Neural cell (in vitro differentiated cells): Measurements from ENCODE around the gene TRIM15. TPM values are rescaled to one million over a fixed set of nuclear protein-coding genes. Genes with fewer than 3 reads are reported as not detected.

Experiments
- H2AFZ ChIP-seq: fragments of 200-600, 300-800 bp; sonication (generic), shearing (Covaris generic); 2 replicates; pipeline ENCODE4 v1.6.0; 2014; ENCODE audit warnings: low read depth, mild to moderate bottlenecking, antibody characterized with exemption, low read length, moderate library complexity
- H3F3A ChIP-seq: fragments of 200-600 bp; shearing (Covaris generic); 2 replicates; pipeline ENCODE4 v1.6.1; 2016; ENCODE audit warnings: mild to moderate bottlenecking, moderate library complexity, mixed read lengths, antibody characterized with exemption, low read length; ENCODE audit not compliant: insufficient read depth, poor library complexity, severe bottlenecking
- H3K27ac ChIP-seq: fragments of 200-600, 300-800 bp; sonication (generic), shearing (Covaris generic); 2 replicates; pipeline ENCODE4 v1.5.1; 2014; ENCODE audit warnings: mild to moderate bottlenecking, low read length, moderate library complexity
- H3K27me3 ChIP-seq: fragments of 300-800, 200-600 bp; sonication (generic), shearing (Covaris generic); 2 replicates; pipeline ENCODE4 v1.6.0; 2014; ENCODE audit warnings: mild to moderate bottlenecking, low read depth, low read length, moderate library complexity; ENCODE audit not compliant: insufficient read depth
- H3K36me3 ChIP-seq: fragments of 300-800, 200-600 bp; sonication (generic), shearing (Covaris generic); 2 replicates; pipeline ENCODE4 v1.5.1; 2014; ENCODE audit warnings: mild to moderate bottlenecking, antibody characterized with exemption, low read length, moderate library complexity; ENCODE audit not compliant: insufficient read depth
- H3K4me2 ChIP-seq: fragments of 300-800, 200-600 bp; sonication (generic), shearing (Covaris generic); 2 replicates; pipeline ENCODE4 v1.6.0; 2014; ENCODE audit warnings: mild to moderate bottlenecking, low read length
- H3K4me3 ChIP-seq: fragments of 300-800, 200-600 bp; sonication (generic), shearing (Covaris generic); 2 replicates; pipeline ENCODE4 v1.5.1; 2014; ENCODE audit warnings: mild to moderate bottlenecking, low read length, moderate library complexity
- H3K79me2 ChIP-seq: fragments of 200-600 bp; shearing (Covaris generic); replicated peaks from 2 replicates; pipeline ENCODE4 v1.6.0; 2014; ENCODE audit warnings: mild to moderate bottlenecking, low read length, moderate library complexity; ENCODE audit not compliant: insufficient read depth
- H3K9ac ChIP-seq: fragments of 300-800, 200-600 bp; sonication (generic), shearing (Covaris generic); 2 replicates; pipeline ENCODE4 v1.6.1; 2016; ENCODE audit warnings: mild to moderate bottlenecking, low read length, mixed read lengths
- H3K9me2 ChIP-seq: fragments of 200-600 bp; shearing (Covaris generic); 2 replicates; pipeline ENCODE4 v1.6.1; 2016; ENCODE audit warnings: mild to moderate bottlenecking, low read length, mixed read lengths; ENCODE audit not compliant: insufficient read depth
- H3K9me3 ChIP-seq: fragments of 200-600, 300-800 bp; sonication (generic), shearing (Covaris generic); 2 replicates; pipeline ENCODE4 v1.6.1; 2016; ENCODE audit warnings: mild to moderate bottlenecking, mixed run types, low read length, moderate library complexity, mixed read lengths
- H4K20me1 ChIP-seq: fragments of 200-600 bp; shearing (Covaris generic); 2 replicates; pipeline ENCODE4 v1.6.1; 2016; ENCODE audit warnings: mild to moderate bottlenecking, mixed run types; ENCODE audit not compliant: insufficient read depth
- CTCF ChIP-seq: fragments of 450-650 bp; IDR thresholded peaks from 2 replicates; pipeline ENCODE4 v1.5.1; 2014; ENCODE audit warnings: antibody characterized with exemption, mild to moderate bottlenecking, moderate library complexity; ENCODE audit not compliant: poor library complexity, severe bottlenecking
- EP300 ChIP-seq: fragments of 450-650 bp; conservative IDR thresholded peaks from 2 replicates; pipeline ENCODE4 v1.6.1; 2014; ENCODE audit warnings: antibody characterized with exemption, mild to moderate bottlenecking, moderate library complexity; ENCODE audit not compliant: poor library complexity, severe bottlenecking
- EZH2 ChIP-seq: fragments of 200-600, 300-800 bp; shearing (Covaris generic), sonication (generic); IDR thresholded peaks from 2 replicates; pipeline ENCODE4 v1.6.1; 2014; ENCODE audit warnings: antibody characterized with exemption, low read length, borderline replicate concordance, mild to moderate bottlenecking; ENCODE audit not compliant: insufficient read depth, poor library complexity, severe bottlenecking
- MXI1 ChIP-seq: fragments of 450-650 bp; conservative IDR thresholded peaks from 2 replicates; pipeline ENCODE4 v1.6.1; 2014; ENCODE audit warnings: antibody characterized with exemption, mild to moderate bottlenecking; ENCODE audit not compliant: poor library complexity, severe bottlenecking
- POLR2AphosphoS5 ChIP-seq: IDR thresholded peaks from 2 replicates; pipeline ENCODE4 v1.6.1; 2012
- RAD21 ChIP-seq: fragments of 450-650 bp; conservative IDR thresholded peaks from 2 replicates; pipeline ENCODE4 v1.6.1; 2014; ENCODE audit warnings: antibody characterized with exemption, mild to moderate bottlenecking, moderate library complexity
- REST ChIP-seq: IDR thresholded peaks from 2 replicates; pipeline ENCODE4 v1.6.1; 2012; ENCODE audit warnings: borderline replicate concordance
- SMC3 ChIP-seq: fragments of 450-650 bp; conservative IDR thresholded peaks from 2 replicates; pipeline ENCODE4 v1.6.1; 2014; ENCODE audit warnings: antibody characterized with exemption, mild to moderate bottlenecking, moderate library complexity; ENCODE audit not compliant: poor library complexity
- TAF1 ChIP-seq: IDR thresholded peaks from 2 replicates; pipeline ENCODE4 v1.6.1; 2012; ENCODE audit warnings: low read depth
- polyA plus RNA-seq: library from polyadenylated mRNA; depleted of rRNA; stranded (reverse); fragments of >200 nt; gene quantifications from 2 replicates; pipeline ENCODE4 v1.2.3, GENCODE V29; 2014

Gene TRIM15
- polyA plus RNA-seq, 1 donor from 2014 or later, result not detected

- H3K27ac ChIP-seq, result no peak overlapping the region
- no peak overlapping the region for H3K4me3 ChIP-seq
- no peak for TF ChIP-seq CTCF
- TF ChIP-seq REST, result no peak
- H3K9me3 ChIP-seq, result no peaks in the 10 kb centered on the region
- no peaks in the 10 kb centered on the region for H4K20me1 ChIP-seq
- H3K4me2 ChIP-seq, result no peak overlapping the region
- H3K79me2 ChIP-seq, result no peaks in the 10 kb centered on the region
- H3K9ac ChIP-seq, result no peak overlapping the region
- no peaks in the 10 kb centered on the region for H3F3A ChIP-seq
- no peaks in the 10 kb centered on the region for H3K27me3 ChIP-seq
- no peaks in the 10 kb centered on the region for H3K36me3 ChIP-seq
- H3K9me2 ChIP-seq, result no peaks in the 10 kb centered on the region
- H2AFZ ChIP-seq, result no peak overlapping the region
These were observed 5.3 kb upstream of the TRIM15 start for GRCh38 chr6:30157999-30158398.

- no peaks in the 10 kb centered on the region for H3K36me3 ChIP-seq
- H3K79me2 ChIP-seq, result no peaks in the 10 kb centered on the region
- H3K9me2 ChIP-seq, result no peaks in the 10 kb centered on the region
- no peak overlapping the region for H3K4me3 ChIP-seq
- no peak overlapping the region for H3K27ac ChIP-seq
- H3K4me2 ChIP-seq, result no peak overlapping the region
- no peak for TF ChIP-seq MXI1
- TF ChIP-seq TAF1, result no peak
- no peaks in the 10 kb centered on the region for H3K9me3 ChIP-seq
- no peaks in the 10 kb centered on the region for H3K27me3 ChIP-seq
- H3K9ac ChIP-seq, result no peak overlapping the region
- H2AFZ ChIP-seq, result no peak overlapping the region
- no peaks in the 10 kb centered on the region for H4K20me1 ChIP-seq
- no peaks in the 10 kb centered on the region for H3F3A ChIP-seq
These were observed 4.8 kb upstream of the TRIM15 start for GRCh38 chr6:30158475-30159040.

GRCh38 chr6:30160008-30160784, 3.1 kb upstream of the TRIM15 start:
- H3K4me3 ChIP-seq, result no peak overlapping the region
- TF ChIP-seq EP300 (no peak), SMC3 (no peak), TAF1 (no peak), MXI1 (no peak), POLR2AphosphoS5 (no peak), EZH2 (no peak), CTCF (no peak), REST (no peak), RAD21 (no peak)
- H3K9me2 ChIP-seq, result no peaks in the 10 kb centered on the region
- no peak overlapping the region for H3K9ac ChIP-seq
- no peaks in the 10 kb centered on the region for H4K20me1 ChIP-seq
- no peak overlapping the region for H3K4me2 ChIP-seq
- H3K27ac ChIP-seq, result no peak overlapping the region
- no peaks in the 10 kb centered on the region for H3K9me3 ChIP-seq
- no peaks in the 10 kb centered on the region for H3F3A ChIP-seq
- no peak overlapping the region for H2AFZ ChIP-seq
- H3K36me3 ChIP-seq, result no peaks in the 10 kb centered on the region
- no peaks in the 10 kb centered on the region for H3K79me2 ChIP-seq
- H3K27me3 ChIP-seq, result no peaks in the 10 kb centered on the region
